HT-29 (cell line): ENCODE data around the gene RAMP3. TPM values are rescaled to one million over a fixed set of nuclear protein-coding genes. Genes with fewer than 3 reads are reported as not detected.
"Not testable (repeated sequence)": the region's sequence is repeated elsewhere in the genome, so short reads cannot be mapped to it uniquely, and the experiment has no call there.

Source experiments
- DNase-seq: peaks from one replicate; pipeline ENCODE4 v3.0.0-alpha.2; 2015; ENCODE audit warnings: low spot score
- total RNA-seq: library from RNA; depleted of rRNA; stranded (reverse); fragments of >200 nt; shearing (Covaris generic); gene quantifications from 2 replicates; pipeline ENCODE4 v1.2.3, GENCODE V29; 2014

Gene RAMP3
- total RNA-seq, 1 experiment from 2014 or later, result not detected

DNA sequence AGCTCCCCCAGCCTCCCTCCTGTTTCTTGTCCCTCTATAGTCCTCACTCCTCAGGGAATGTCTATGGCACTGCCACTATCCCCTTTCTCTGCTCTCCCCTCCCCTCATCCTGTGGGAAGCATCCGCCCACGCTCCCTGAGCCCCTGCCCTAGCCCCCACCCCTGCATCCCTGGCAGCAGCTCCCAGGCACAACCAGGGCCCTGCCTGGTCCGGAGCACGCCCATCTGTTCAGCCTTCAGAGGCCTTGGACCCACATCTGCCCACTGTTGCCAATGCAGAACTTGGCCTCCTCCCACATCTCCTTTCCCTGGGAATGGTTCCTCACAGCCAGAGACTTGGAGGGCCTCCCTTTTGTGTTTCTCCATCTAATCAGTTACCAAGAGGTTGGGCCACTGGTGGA lies 25.7 kb upstream of the RAMP3 start:
- no peak for DNase-seq

DNA sequence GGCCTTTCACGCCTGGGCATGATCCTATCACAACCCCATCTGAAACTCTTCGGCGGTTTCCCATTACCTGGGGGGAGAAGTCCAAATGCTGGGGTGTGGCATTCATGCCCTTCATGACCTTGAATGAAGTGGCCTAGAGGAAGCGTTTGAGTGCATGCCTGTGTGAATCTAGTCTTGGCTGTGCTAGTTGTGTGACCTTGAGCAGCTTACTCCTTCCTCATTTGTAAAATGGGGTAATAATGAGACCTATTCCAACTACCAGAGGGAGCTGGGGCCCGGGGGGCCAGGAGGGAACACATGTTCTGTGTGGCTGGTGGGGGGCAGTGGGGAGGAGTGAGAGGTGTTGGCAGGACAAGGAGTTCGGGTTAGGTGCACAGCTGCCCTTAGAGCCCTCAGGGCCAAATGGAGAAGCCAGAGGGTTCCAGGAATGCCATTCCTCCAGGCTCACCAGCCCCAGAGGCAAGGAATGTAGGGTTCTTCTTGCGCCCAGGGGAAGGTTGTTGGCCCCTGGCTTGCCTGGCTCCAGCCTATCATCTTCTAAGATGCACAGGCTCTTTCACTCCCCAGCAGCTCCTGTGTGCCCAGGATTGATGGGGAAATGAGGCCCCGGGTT lies 24.8 kb upstream of the RAMP3 start:
- DNase-seq, result no peak

DNA sequence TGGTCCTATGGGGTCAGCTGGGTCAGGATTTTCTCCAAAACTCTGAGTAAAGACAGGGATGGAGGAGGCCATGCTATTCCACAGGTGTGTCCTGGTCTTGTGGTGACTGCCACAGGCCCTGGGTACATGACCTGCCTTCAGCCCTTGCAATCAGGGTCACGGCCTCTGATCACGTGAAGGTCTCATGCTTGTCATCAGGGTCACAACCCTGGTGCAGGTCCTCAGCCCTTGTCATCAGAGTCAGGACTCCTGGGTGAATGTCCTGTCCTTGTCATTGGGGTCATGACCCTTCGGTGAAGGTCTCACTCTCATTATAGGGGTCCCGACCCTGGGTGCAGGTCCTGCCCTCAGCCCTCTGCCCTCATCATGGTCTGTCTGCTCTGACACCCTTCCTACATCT lies 24.2 kb upstream of the RAMP3 start:
- DNase-seq, result no peak

DNA sequence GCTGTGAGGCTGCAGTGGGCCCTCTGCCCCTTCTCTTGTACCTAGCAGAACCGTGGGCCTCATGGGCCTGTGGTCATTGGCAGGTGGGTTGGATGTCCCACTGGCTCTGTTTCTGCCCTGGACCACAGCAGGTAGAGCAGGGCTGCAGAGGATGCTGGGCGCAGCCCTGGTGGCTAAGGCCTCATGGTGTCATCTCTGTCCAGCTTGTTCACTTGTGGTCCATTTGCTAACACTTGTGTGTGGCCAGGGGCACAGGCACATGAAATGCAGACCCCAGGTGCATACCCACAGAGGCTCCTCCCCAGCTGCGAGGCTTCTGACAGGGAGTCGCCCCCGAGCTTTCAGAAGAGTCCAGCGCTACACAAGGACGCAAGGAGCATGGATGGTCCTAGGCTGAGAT lies 23.7 kb upstream of the RAMP3 start:
- DNase-seq, result no peak

DNA sequence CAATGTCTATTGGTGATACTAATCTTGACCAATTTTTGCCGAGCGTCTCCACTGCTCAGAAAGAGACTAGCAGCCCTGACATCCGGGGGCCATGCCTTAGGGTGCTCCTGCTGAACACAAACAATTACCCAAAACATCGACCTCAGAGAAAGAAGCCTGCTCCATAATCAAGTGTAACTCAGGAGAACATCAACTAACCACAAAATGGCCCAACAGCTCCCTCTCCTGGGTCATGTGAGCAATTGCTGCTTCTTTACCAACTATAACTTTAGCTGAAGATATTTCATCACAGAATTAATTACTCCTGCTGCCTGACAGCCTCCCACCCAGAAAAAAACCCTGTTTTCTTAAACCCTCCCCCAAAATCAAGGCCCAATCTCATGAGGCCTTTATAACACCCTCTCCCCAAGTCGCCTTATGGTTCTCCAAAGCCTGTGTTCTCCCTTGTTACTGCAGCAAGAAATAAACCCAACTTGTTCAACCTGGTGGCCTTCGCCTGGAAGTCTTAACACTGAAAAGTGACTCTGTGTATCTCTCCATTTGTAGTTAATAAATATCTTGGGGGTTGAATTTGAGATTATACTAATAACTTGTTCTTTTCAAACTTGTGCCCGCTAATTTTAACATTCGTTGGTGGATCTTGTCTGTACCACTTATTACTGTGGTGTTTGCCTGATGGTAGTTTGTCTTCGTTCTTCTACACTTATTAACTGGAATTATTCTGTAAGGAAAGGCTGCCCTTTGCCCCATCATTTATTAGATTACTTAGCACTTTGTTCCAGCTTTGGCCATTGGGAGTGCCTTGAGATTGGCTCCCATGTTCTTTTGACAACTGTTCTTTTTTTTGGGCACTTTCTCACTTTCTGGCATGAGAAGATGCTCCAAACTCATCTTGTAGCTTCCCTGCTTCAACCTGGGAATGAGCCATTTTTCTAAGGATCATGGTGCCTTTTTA lies 21.2 kb upstream of the RAMP3 start:
- peak; percentile 94 for DNase-seq

DNA sequence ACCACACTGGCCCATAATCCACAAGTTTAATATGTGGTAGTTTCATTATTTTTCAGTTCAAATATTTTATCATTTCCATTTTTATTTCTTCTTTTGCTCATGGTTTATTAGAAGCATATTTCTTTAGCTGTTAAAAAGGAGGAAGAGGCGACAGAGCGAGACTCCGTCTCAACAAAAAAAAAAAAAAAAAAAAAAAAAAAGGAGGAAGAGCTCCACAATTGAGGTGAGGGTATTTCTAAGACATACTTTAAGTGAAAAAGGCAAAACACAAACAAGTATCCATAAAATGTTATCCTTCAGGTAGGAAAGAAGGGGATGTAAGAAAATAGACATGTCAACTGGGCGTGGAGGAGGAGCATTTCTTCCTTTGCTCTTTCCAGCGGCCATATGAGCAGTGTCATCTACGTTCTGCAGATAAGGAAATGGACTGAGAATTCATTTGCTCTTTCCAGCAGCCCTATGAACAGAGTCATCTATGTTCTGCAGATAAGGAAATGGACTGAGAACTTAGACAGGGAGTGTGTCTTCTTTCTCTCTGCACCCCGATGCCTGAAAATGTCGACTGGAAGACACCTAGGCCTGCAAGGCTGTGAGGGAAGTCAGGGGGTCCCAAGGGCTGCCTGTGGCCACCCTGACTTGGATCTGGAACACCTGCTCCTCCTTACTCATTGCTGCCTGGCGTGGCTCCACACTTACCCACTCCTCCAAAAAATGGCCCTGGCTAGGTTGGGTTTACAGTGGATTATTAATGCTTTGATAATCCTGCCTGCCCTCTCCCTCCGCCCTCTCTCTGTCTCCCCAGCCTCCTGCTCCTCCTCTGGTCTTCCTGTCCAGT lies 18.9 kb upstream of the RAMP3 start:
- DNase-seq, result no peak

DNA sequence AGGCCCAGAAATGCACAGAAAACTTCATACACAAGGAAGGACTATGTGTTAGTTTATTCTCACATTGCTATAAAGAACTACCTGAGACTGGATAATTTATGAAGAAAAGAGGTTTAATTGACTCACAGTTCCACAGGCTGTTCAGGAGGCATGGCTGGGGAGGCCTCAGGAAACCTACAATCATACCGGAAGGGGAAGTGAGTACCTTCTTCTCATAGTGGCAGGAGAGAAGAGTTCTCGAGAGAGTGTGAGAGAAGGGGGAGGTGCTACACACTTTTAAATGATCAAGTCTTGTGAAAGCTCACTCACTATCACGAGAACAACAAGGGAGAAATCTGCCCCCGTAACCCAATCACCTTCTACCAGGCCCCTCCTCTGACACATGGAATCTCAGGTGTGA lies 16.8 kb upstream of the RAMP3 start:
- DNase-seq, result no peak

DNA sequence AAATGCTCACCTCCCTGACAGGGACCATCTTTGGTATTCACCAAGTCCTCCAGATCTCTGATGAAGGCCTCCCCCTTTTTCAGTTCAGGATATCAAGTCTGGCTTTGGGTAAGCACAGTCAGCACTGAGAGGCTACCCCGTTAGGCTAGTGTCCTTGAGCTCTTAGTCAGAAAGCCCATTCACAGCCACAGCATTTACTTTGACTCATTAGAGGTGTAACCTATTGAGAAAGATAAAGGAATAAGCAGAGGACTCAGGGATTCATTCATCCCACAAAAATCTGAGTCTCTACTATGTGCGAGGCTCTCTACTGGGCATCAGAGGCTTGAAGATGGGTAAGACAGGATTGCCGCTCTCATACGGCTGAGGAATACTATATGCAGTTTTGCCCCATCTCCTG lies 14.0 kb upstream of the RAMP3 start:
- DNase-seq, result no peak

DNA sequence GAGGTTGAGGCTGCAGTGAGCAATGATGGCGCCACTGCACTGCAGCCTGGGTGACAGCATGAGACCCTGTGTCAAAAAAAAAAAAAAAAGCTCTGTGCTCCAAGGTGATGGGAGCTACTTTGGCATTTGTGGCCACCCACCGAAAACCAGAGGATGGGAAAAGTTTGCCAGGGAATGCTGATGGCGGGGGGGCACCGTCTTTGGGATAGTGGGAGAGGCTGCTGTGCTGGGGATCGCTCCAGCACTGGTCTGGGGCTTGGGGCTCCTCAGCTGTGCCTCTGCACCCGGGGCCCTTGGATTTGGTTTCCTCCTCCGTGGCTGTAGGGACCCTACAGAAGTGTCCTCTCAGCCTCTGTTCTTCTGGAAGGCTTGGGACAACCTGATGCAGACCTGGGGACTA lies 11.7 kb upstream of the RAMP3 start:
- no peak for DNase-seq

DNA sequence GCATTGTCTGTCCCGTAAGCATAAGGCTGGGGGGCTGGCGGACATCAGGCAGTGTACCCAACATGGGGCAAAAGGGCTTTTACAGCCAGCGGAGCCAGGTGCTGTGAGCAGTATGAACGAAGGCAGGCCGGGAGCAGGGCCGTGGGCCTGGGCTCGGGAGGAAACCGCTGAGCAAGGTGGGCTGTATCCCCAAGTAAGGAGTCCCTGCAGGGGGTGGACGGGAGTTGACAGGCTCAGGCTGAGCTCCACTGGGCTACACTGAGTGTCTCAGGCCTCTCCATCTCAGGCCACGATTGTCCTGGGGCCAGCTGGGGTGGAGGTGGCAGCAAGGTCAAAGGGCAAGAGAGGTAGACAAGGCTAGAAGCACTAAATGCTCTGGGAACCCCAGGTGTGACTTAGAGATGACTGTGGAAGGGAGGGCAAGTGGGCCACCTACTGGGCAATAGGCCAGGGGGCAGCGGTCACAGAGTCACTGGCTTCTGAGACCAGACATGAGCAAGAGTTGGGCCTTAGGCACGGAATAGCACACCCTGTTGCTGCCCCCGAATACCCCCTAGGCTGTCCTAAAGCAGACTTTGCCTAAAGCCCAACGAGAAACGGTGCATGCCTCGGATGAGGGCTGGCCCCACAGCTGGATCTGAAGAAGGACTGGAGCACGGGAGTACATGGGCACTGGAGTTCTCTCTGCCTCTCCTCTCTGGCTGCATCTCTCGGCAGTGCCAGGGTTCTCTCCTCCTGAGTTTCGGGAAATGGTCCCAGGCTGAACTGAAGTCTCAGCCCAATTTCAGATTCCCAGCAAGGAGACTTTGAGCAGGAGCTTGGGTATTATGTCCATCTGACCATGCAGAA lies 10.8 kb upstream of the RAMP3 start:
- peak; percentile 17 for DNase-seq

DNA sequence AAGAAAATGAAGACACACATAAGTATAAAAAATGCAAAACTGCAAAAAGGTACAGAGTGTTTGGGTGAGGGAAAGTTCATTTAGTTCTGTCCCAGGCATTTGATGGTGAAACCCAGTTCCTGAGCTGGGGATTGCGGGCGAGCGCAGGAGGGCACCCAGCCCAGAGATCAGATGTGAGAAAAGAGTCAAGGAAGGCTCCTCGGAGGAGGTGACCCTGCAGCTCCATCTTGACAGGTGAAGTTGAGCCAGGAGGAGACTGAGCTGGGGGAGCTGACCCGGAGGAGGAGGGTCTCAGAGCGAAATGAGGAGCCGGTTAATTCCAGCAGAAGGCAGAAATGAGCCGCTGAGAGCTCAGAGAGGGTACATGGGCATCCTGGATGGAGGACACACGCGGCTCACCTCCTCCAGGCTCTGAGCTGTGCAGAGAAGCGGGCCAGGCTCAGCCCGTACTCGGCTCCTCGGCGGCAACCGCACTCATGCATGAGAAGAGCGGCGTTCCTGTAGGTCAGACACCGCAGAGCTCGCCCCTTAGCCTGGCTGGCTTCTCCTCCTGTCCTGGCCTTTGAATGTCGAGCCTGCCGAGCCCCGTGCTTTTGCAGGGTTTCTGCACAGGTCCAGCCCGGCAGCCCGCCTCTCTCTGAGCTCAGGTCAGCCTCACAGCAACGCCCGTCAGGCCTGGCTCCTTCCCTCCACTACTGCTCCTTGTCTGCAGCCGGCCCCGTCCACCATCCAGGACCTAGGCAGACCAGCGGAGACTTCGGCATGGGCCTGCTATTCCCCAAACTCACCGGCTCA lies 9.5 kb upstream of the RAMP3 start:
- no peak for DNase-seq

DNA sequence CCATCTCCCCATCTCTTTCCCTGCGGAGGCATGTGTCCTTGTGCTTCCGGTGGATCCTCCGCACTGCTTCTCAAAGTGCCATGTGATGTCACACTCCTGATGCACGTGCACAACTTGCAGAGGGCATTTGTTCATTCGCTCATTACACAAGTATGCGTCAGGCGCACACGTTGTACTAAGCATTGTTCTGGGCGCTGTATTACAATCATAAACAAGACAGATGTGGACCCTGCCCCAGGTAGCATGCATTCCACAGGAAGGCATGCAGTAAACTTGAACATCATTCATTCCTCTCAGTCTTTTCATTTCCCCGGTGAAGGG lies 9.0 kb upstream of the RAMP3 start:
- no peak for DNase-seq

DNA sequence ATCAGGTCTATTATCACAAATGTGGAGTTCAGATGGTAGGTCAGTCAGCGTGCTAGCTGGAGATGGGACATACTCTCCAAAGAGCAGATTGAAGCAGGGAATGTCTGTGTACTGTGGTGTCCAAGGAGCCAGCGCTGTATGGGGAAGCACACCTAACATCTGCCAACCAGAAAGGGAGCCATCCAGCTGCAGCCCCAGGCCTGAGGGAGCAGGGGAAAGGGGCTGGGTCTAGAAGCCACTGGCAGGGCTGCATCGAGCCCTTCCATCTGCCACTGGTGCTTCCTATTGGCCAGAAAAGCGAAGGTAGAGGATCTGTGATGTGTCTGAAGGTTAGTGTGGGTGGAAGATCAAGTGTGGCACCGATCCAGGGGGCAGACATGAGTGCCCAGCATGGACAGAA lies 8.0 kb upstream of the RAMP3 start:
- DNase-seq, result no peak

DNA sequence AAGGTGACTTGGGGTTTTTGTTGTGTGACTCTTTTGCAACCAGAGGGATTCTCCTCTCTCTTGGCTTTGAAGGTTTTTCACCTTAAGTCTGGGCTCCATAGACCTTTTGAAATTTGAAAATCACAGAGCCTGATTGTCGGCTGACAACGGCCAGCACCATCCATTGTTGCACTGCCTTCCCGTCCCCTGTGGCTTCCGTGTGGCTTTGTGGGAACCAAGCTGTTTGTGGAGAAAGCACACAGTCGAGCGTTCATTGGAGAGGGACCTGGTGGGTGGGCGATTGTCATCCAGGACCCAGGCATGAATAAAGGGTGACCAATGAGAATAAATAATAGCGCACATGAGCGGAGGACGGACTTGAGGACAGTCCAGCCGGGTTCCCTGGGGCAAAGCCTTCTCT lies 7.4 kb upstream of the RAMP3 start:
- no peak for DNase-seq

DNA sequence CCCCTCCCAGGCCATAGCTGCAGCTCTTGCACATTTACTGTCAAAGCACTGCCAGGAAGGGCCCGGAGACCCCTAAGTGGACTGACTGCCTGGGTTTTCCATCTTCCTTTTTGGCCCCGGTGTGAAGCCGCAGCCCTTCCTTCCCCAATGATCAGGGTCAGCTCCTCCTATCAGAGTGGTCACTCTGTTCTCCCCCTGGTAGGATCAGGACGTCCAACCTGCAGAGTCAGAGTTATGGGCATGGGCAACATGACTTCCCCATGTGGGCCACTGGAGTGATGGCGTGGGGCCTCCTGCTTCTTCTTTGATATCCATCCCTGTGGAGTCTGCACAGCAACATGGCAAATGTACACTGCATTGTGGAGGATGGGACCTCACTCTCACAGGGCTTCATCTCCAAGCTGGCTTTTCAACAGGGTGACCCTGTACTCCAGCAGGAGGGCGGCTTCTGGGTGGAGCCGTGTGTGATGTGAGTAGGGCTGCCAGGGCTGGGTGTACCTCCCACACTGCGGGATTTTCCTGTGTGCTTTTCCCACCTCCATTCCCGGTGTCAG lies 6.4 kb upstream of the RAMP3 start:
- DNase-seq, result no peak

DNA sequence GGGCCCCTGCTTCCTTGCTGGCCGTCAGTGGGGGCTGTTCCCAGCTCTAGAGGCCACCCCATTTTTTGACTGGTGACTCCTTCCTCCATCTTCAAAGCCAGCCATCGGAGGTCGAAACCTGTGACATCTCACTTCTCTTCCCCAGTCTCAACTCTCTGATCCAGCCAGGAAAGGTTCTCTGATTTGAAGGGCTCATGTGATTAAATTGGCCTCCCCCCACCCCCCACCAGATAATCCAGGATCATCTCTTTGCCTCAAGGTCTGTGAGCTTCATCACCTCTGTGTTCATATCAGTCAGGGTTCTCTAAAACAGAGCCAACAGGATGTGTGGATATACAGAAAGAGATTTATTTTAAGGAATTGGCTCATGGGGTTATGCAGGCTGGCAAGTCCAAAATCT lies 5.6 kb upstream of the RAMP3 start:
- no peak for DNase-seq

DNA sequence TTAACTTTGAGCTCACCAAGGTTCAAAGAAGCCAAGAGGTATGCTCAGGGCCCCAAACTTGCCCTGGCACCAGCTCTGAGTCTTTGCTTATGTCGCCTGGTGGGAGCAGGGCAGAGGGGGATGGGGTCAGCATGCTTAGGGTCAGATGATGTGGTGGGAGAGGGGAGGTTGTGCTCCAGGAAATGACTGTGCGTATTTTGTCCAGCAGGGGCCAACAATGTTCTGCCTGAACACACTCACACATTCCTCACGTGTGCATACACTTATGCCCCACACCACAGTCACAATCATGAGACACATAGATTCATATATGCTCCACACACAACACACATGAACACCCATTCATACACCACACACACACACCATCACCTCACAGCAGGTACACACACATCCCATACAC lies 4.4 kb upstream of the RAMP3 start:
- no peak for DNase-seq

DNA sequence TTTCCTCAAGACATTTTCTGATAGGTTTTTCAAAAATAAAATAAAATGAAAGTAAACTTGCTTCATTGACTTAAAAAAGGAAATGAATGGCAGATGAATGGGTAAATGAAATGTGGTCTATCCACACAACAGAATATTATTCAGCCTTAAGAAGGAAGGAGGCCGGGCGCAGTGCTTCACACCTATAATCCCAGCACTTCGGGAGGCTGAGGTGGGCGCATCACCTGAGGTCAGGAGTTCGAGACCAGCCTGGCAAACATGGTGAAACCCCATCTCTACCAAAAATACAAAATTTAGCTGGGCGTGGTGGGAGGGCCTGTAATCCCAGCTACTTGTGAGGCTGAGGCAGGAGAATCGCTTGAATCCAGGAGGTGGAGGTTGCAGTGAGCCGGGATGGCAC lies 3.7 kb upstream of the RAMP3 start:
- DNase-seq, result not testable (repeated sequence)

DNA sequence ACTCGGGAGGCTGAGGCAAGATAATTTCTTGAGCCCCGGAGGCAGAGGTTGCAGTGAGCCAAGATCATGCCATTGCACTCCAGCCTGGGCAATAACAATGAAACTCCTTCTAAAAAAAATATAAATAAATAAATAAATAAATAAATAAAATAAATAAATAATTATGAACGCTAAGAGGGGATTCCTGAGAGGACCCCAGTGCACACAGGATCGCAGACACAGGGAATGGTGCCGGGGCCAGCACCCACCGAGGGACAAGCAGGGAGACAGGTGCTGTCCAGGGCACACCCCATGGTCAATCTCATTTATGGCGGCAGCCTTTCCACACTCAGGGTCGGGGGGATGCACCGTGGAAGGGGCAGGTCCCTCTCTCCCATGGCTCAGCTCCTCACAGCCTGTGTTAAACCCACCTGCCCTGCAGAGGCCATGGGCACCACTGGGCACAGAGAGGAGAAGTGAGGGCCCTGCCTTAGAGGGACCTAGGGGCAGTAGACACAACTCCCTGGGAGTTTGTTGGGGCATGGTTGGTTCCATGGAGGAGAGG lies 2.2 kb upstream of the RAMP3 start:
- DNase-seq, result no peak

DNA sequence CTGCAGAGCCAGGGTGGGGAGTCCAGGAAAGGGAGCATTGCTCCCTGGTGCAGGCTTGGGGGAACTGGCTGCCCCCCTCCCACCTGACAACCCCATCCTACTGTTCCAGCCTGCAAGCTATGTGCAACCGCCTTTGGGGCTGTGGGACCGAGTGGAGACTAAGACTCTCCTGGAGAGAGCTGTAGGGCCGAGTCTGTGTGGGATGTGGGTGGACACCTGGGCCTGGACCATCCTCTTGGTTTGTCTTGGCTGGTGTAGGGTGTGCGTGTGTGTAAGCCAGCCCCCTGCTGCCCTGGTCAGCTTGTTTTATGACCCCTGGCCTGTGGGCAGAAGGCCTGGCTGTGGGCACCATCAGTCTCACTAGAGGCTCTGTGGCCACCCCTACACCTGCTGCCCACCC lies 1.6 kb upstream of the RAMP3 start:
- DNase-seq, result no peak
